SJCRH30 (cell line): Measurements from ENCODE around the gene UVRAG. TPM values are rescaled to one million over a fixed set of nuclear protein-coding genes. Genes with fewer than 3 reads are reported as not detected.
"Not testable (repeated sequence)": the region's sequence is repeated elsewhere in the genome, so short reads cannot be mapped to it uniquely, and the experiment has no call there.

Source experiments
- DNase-seq, 2 experiments: peaks; one replicate each; pipeline ENCODE4 v3.0.0-alpha.2; 2015 to 2020
- H3K27ac ChIP-seq: fragments of 250-450 bp; sonication (Bioruptor Pico); 2 replicates; pipeline ENCODE4 v1.5.1; 2020; ENCODE audit warnings: mild to moderate bottlenecking, moderate library complexity
- H3K27me3 ChIP-seq: fragments of 250-450 bp; sonication (Bioruptor Pico); 2 replicates; pipeline ENCODE4 v1.5.1; 2020; ENCODE audit warnings: mild to moderate bottlenecking, moderate library complexity
- H3K36me3 ChIP-seq: fragments of 250-450 bp; sonication (Bioruptor Pico); 2 replicates; pipeline ENCODE4 v1.5.1; 2020; ENCODE audit warnings: mild to moderate bottlenecking, moderate library complexity
- H3K4me1 ChIP-seq: fragments of 250-450 bp; sonication (Bioruptor Pico); 2 replicates; pipeline ENCODE4 v1.5.1; 2020; ENCODE audit warnings: mild to moderate bottlenecking, moderate library complexity
- H3K4me3 ChIP-seq: fragments of 250-450 bp; sonication (Bioruptor Pico); 2 replicates; pipeline ENCODE4 v1.5.1; 2020; ENCODE audit warnings: mild to moderate bottlenecking, moderate library complexity
- H3K9me3 ChIP-seq: fragments of 250-450 bp; sonication (Bioruptor Pico); replicated peaks from 2 replicates; pipeline ENCODE4 v1.5.1; 2020; ENCODE audit warnings: mild to moderate bottlenecking, moderate library complexity
- total RNA-seq: library from RNA; depleted of rRNA; stranded (reverse); fragments of >200 nt; shearing (Covaris generic); gene quantifications from 2 replicates; pipeline ENCODE4 v1.2.3, GENCODE V29; 2014

UVRAG gene
- total RNA-seq, 1 experiment from 2014 or later: 15.0 TPM

GRCh38 chr11:76044750-76045320, 229.8 kb downstream of the UVRAG start:
- DNase-seq: no peak
- Histone ChIP-seq H3K27ac (no peak overlapping the region), H3K36me3 (no peaks in the 10 kb centered on the region; the same call in 1 of the 2 replicates), H3K27me3 (no peaks in the 10 kb centered on the region), H3K4me1 (no peaks in the 10 kb centered on the region), H3K4me3 (no peak overlapping the region), H3K9me3 (peaks cover 8% of the 10 kb centered on the region; the same call in 1 of the 2 replicates)

DNA sequence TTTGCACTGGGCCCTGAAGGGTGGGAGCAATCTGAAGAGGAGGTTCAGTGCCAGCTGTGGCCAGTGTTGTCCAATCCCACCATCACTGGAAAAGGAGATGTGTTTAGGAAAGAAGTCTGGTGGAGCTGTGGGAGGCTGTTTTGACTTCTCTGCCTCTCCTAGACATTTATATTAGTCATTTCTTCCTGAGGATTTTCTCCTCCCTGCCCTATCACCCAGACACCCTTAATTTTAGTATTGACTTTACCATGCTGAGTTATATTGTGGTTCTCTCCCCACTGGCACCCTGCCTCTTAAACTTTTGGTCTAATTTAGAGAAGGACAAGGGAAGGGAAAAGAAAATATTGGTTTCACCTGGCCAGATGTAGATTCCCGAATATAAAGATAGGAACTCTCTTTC, 232.2 kb downstream of the UVRAG start:
- H3K4me3 ChIP-seq: no peak overlapping the region
- no peak for DNase-seq
- H3K27me3 ChIP-seq: no peaks in the 10 kb centered on the region

GRCh38 chr11:76047766-76048165, 232.8 kb downstream of the UVRAG start:
- Histone ChIP-seq H3K27me3 (no peaks in the 10 kb centered on the region), H3K36me3 (no peaks in the 10 kb centered on the region; the same call in 1 of the 2 replicates), H3K9me3 (peaks cover 8% of the 10 kb centered on the region; the same call in 1 of the 2 replicates), H3K4me1 (no peaks in the 10 kb centered on the region; the same call in 1 of the 2 replicates), H3K4me3 (no peak overlapping the region), H3K27ac (no peak overlapping the region)
- no peak for DNase-seq

More for the DNA sequence above, 232.2 kb downstream of the UVRAG start:
- H3K4me1 ChIP-seq: no peaks in the 10 kb centered on the region; the same call in 1 of the 2 replicates
- H3K9me3 ChIP-seq: peaks cover 8% of the 10 kb centered on the region; the same call in 1 of the 2 replicates
- H3K27ac ChIP-seq: no peak overlapping the region
- no peaks in the 10 kb centered on the region; the same call in 1 of the 2 replicates for H3K36me3 ChIP-seq

GRCh38 chr11:76048763-76049162, 233.8 kb downstream of the UVRAG start:
- no peaks in the 10 kb centered on the region; the same call in 1 of the 2 replicates for H3K36me3 ChIP-seq
- no peaks in the 10 kb centered on the region; the same call in 1 of the 2 replicates for H3K4me1 ChIP-seq
- DNase-seq: peak; percentile 27 to 38
- peaks cover 8% of the 10 kb centered on the region; the same call in 1 of the 2 replicates for H3K9me3 ChIP-seq
- no peaks in the 10 kb centered on the region for H3K27me3 ChIP-seq
- H3K27ac ChIP-seq: no peak overlapping the region
- no peak overlapping the region for H3K4me3 ChIP-seq

GRCh38 chr11:76049511-76049910, 234.5 kb downstream of the UVRAG start:
- no peaks in the 10 kb centered on the region; the same call in 1 of the 2 replicates for H3K4me1 ChIP-seq
- no peak overlapping the region for H3K4me3 ChIP-seq
- no peaks in the 10 kb centered on the region; the same call in 1 of the 2 replicates for H3K36me3 ChIP-seq
- DNase-seq: no peak
- peaks cover 8% of the 10 kb centered on the region; the same call in 1 of the 2 replicates for H3K9me3 ChIP-seq
- H3K27ac ChIP-seq: no peak overlapping the region
- H3K27me3 ChIP-seq: no peaks in the 10 kb centered on the region

DNA sequence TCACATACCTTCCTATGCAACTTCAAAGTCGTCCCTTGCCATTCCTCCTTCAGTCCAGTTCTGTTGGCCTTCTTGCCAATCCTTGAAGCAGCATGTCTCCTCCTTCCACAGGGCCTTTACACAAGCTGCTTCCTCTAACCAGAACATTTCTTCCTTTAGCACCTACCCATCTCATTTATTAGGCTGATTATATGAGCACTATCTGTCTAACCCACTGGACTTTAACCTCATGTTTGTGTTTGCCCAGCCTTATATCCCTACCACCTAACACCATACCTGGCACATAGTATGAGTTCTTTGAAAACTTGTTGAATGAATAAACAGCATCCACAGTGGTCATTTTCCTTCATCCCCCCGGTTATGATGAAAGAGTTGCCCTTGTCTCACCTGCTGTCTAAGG, 236.9 kb downstream of the UVRAG start:
- H3K9me3 ChIP-seq: peaks cover 8% of the 10 kb centered on the region; the same call in 1 of the 2 replicates
- no peaks in the 10 kb centered on the region for H3K27me3 ChIP-seq
- no peaks in the 10 kb centered on the region; the same call in 1 of the 2 replicates for H3K36me3 ChIP-seq
- no peak overlapping the region for H3K4me3 ChIP-seq
- no peak for DNase-seq
- no peak overlapping the region for H3K27ac ChIP-seq
- H3K4me1 ChIP-seq: no peaks in the 10 kb centered on the region; the same call in 1 of the 2 replicates

DNA sequence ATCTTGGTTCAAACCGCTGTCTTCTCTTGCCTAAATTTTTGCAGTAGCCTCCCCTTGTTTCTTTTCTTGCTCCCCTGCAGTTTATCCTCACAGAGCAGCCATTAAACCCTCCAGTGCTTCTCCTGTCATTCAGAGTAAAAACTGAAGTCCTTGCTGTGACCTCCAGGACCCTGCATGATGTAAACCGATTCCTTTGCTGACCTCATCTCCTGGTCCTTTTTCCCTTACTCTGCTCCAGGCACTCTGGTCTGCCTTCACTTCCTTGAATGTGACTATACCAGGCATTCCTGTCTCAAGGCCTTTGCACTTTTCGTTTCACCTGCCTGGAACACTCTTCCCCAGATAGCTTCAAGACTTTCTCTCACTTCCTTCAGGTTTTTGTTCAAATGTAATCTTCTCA, 239.3 kb downstream of the UVRAG start:
- H3K27me3 ChIP-seq: no peaks in the 10 kb centered on the region
- no peaks in the 10 kb centered on the region; the same call in 1 of the 2 replicates for H3K4me1 ChIP-seq
- no peak for DNase-seq
- H3K9me3 ChIP-seq: no peaks in the 10 kb centered on the region; the same call in 1 of the 2 replicates
- no peak overlapping the region for H3K4me3 ChIP-seq
- H3K36me3 ChIP-seq: no peaks in the 10 kb centered on the region
- no peak overlapping the region for H3K27ac ChIP-seq

DNA sequence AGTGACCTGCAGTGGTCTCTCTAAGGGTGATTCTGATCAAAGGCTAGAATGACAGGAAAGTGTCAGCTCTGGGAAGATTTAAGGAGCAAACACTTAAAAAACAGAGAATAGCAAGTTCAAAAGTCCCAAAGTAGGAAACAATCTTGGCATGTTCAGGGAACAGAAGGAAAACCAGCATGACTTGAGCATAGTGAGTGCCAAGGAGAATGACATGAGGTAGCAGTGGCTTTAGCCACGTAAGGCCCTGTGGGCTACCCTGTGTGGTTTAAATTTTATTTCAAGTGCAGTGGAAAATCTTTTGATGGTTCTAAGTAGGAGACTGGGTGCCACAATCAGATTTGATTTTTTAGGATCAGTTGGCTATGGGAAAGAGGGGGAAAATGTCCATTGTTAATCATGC, 241.9 kb downstream of the UVRAG start:
- DNase-seq: no peak
- no peaks in the 10 kb centered on the region for H3K36me3 ChIP-seq
- no peaks in the 10 kb centered on the region for H3K9me3 ChIP-seq
- no peaks in the 10 kb centered on the region for H3K4me1 ChIP-seq
- no peak overlapping the region for H3K4me3 ChIP-seq
- no peak overlapping the region for H3K27ac ChIP-seq
- H3K27me3 ChIP-seq: no peaks in the 10 kb centered on the region

- not testable (repeated sequence) for H3K4me3 ChIP-seq, H3K4me1 ChIP-seq, H3K36me3 ChIP-seq, DNase-seq, H3K27ac ChIP-seq, H3K27me3 ChIP-seq, H3K9me3 ChIP-seq
Observed at GRCh38 chr11:76060475-76061036, 245.5 kb downstream of the UVRAG start.

DNA sequence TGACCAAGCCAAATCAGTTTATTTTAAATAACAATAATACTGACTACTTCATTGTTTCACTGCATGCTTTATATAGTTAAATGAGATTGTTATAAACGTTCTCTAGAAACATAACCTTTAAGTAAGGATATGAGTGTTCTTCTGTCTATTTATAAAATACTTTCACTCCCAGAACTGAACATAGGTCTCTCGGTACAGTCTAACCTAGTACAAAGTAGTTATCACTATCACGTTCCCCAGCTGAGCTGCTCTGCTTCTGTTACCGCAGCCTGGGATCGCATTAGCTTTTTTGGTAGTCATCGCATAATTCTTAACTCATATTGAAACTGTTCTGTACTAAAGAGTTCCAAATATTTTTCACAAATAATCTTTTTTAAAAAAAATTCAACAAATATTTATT, 247.7 kb downstream of the UVRAG start:
- no peaks in the 10 kb centered on the region for H3K27me3 ChIP-seq
- H3K4me1 ChIP-seq: no peaks in the 10 kb centered on the region
- no peak overlapping the region for H3K4me3 ChIP-seq
- no peaks in the 10 kb centered on the region for H3K9me3 ChIP-seq
- DNase-seq: no peak
- no peaks in the 10 kb centered on the region for H3K36me3 ChIP-seq
- H3K27ac ChIP-seq: no peak overlapping the region

GRCh38 chr11:76064192-76064591, 249.2 kb downstream of the UVRAG start:
- no peaks in the 10 kb centered on the region for H3K9me3 ChIP-seq
- no peak for DNase-seq
- no peaks in the 10 kb centered on the region for H3K36me3 ChIP-seq
- no peak overlapping the region for H3K27ac ChIP-seq
- no peaks in the 10 kb centered on the region for H3K4me1 ChIP-seq
- H3K4me3 ChIP-seq: no peak overlapping the region
- no peaks in the 10 kb centered on the region for H3K27me3 ChIP-seq

DNA sequence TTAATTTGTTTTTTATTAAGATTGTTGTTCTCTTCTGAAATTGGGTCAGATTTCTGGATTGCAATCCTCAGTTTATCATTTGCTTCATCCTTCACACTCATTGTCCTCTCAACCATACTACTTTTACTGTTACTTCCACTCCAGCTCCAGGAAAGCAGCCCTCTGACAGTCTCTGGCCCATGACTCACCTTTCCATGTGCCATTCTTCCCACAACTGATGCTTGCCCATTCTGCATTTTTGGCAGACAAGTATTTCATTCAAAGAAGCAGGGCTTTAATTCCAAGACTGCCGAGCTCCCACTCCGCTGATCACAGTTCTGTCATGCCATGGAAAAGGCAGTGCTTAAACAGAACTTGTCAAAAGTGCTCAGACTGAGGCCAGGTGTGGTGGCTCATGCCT, 252.1 kb downstream of the UVRAG start:
- no peaks in the 10 kb centered on the region for H3K36me3 ChIP-seq
- H3K27ac ChIP-seq: no peak overlapping the region
- DNase-seq: no peak
- H3K9me3 ChIP-seq: no peaks in the 10 kb centered on the region
- H3K27me3 ChIP-seq: no peaks in the 10 kb centered on the region
- no peaks in the 10 kb centered on the region for H3K4me1 ChIP-seq
- no peak overlapping the region for H3K4me3 ChIP-seq

GRCh38 chr11:76069001-76069400, 254.0 kb downstream of the UVRAG start:
- Histone ChIP-seq H3K4me1 (no peaks in the 10 kb centered on the region), H3K36me3 (no peaks in the 10 kb centered on the region), H3K27me3 (no peaks in the 10 kb centered on the region), H3K27ac (no peak overlapping the region), H3K4me3 (no peak overlapping the region), H3K9me3 (no peaks in the 10 kb centered on the region)
- DNase-seq: no peak

DNA sequence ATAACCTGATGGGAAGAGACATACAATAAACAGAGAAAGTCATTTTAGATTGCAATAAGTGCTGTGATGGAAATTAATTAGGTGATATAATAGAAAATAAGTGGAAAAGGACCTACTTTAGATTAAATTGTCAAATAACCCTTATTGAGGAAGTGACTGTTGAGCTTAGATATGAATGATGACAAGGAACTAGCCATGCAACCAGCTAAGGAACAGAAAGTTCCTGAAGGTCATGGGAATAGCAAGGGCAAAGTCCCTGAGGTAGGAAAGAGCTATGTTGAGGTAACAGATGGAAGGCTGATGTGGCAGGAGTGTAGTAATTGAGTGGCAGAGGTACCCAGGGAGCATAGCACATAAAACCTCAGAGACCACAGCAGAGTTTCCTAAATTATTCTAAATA, 256.1 kb downstream of the UVRAG start:
- DNase-seq: no peak
- H3K27me3 ChIP-seq: no peaks in the 10 kb centered on the region
- no peak overlapping the region for H3K4me3 ChIP-seq
- no peak overlapping the region for H3K27ac ChIP-seq
- H3K36me3 ChIP-seq: no peaks in the 10 kb centered on the region
- H3K4me1 ChIP-seq: no peaks in the 10 kb centered on the region; the same call in 1 of the 2 replicates
- no peaks in the 10 kb centered on the region for H3K9me3 ChIP-seq

DNA sequence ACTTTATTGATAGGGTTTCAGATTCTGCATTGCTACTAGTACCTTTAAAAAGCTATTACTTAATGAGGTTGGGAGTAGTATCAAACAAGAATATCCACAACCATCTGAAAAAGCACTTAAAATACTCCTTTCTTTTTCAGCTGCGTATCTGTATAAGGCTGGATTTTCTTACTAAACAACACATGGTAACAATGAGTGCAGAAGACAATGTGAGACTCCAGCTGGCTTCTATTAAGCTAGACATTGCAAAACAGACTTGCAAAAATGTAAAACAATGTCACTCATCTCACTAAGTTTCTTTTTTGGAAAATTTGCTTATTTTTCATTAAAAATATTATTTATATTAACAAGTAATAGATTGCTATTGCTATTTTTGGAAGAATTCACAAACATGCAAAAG, 258.7 kb downstream of the UVRAG start:
- no peaks in the 10 kb centered on the region for H3K36me3 ChIP-seq
- no peak for DNase-seq
- H3K4me1 ChIP-seq: peaks cover 4% of the 10 kb centered on the region
- no peak overlapping the region for H3K27ac ChIP-seq
- no peak overlapping the region for H3K4me3 ChIP-seq
- no peaks in the 10 kb centered on the region for H3K9me3 ChIP-seq
- no peaks in the 10 kb centered on the region for H3K27me3 ChIP-seq
